Natural killer cell (primary cell): ENCODE data around the gene ZNF22. TPM values are rescaled to one million over a fixed set of nuclear protein-coding genes. Genes with fewer than 3 reads are reported as not detected.

ENCODE experiments used
- ATAC-seq, 3 donors: fragments of 150-1000 bp in 2 of 3; fragments of 200-7000 bp in 1 of 3; cut with Tn5 transposase; 1 replicate in 1 of 3; 2 replicates in 2 of 3; pipeline ENCODE4 v1.10.0; 2021; ENCODE audit warnings: mild to moderate bottlenecking in 2 of 3, moderate library complexity in 2 of 3
- DNase-seq, 2 donors: peaks; one replicate each; pipeline versions ENCODE4 v3.0.0 to v3.0.0-alpha.2; 2013 to 2021; ENCODE audit warnings: mixed read lengths in 1 of 2
- H3K27ac ChIP-seq: one replicate; pipeline ENCODE4 v1.5.1; 2013; ENCODE audit warnings: mild to moderate bottlenecking, low read length
- H3K27me3 ChIP-seq: one replicate; pipeline ENCODE4 v1.6.1; 2013; ENCODE audit warnings: low read length; ENCODE audit not compliant: control insufficient read depth, insufficient read depth
- H3K36me3 ChIP-seq: one replicate; pipeline ENCODE4 v1.6.1; 2013; ENCODE audit warnings: low read length; ENCODE audit not compliant: control insufficient read depth, insufficient read depth
- H3K4me1 ChIP-seq: one replicate; pipeline ENCODE4 v1.6.1; 2013; ENCODE audit warnings: low read length; ENCODE audit not compliant: control insufficient read depth, insufficient read depth
- H3K4me3 ChIP-seq: one replicate; pipeline ENCODE4 v1.5.1; 2013; ENCODE audit warnings: low read length
- H3K9me3 ChIP-seq: one replicate; pipeline ENCODE4 v1.6.1; 2013; ENCODE audit warnings: low read length; ENCODE audit not compliant: control insufficient read depth, insufficient read depth
- H3K27ac Mint-ChIP-seq, 2 donors: one replicate each; pipeline ENCODE4 v1.8.0; 2022; ENCODE audit warnings: mild to moderate bottlenecking in 2 of 2, mixed read lengths in 2 of 2, moderate library complexity in 1 of 2
- H3K27me3 Mint-ChIP-seq, 2 donors: one replicate each; pipeline ENCODE4 v1.8.0; 2022; ENCODE audit warnings: low read depth in 2 of 2, mixed read lengths in 2 of 2
- H3K36me3 Mint-ChIP-seq: one replicate; pipeline ENCODE4 v1.8.0; 2022; ENCODE audit warnings: mixed read lengths
- H3K4me1 Mint-ChIP-seq, 2 donors: one replicate each; pipeline ENCODE4 v1.8.0; 2022; ENCODE audit warnings: mixed read lengths in 2 of 2
- H3K4me3 Mint-ChIP-seq: one replicate; pipeline ENCODE4 v1.8.0; 2022; ENCODE audit warnings: mild to moderate bottlenecking, moderate library complexity, mixed read lengths
- H3K9me3 Mint-ChIP-seq, 2 donors: one replicate each; pipeline ENCODE4 v1.8.0; 2022; ENCODE audit warnings: mixed read lengths in 2 of 2
- CTCF ChIP-seq: fragments of 200-600 bp; IDR thresholded peaks from one replicate; pipeline ENCODE4 v1.8.0; 2022; ENCODE audit warnings: antibody characterized with exemption
- WGBS: methylation state at CpG from one replicate; pipeline ENCODE4 v1.1.7; 2013; ENCODE audit warnings: missing lambda C conversion rate; ENCODE audit not compliant: insufficient coverage; 5-methylcytosine and 5-hydroxymethylcytosine counted together
- intact Hi-C: fragments of 100-400 bp; cut with micrococcal nuclease; formaldehyde crosslinking; loops from one replicate; pipeline ENCODE4 v1.14.2; 2022
- total RNA-seq, 4 donors: library from RNA; stranded (reverse); fragments of 120-200 nt in 1 of 4; gene quantifications; one replicate each; pipeline versions ENCODE4 v1.2.3 to v1.2.4, GENCODE V29; 2013 to 2022

Gene ZNF22
- total RNA-seq, 3 donors from 2014 or later (not counting 1 experiment from before 2014, with no cell fraction given): 24.2 to 31.8 (median 25.0) TPM

- 8% methylated on average over 46 of the region's 46 CpGs for WGBS
- Mint-ChIP-seq H3K36me3 (no peaks in the 10 kb centered on the region), H3K27me3 (no peaks in the 10 kb centered on the region), H3K4me1 (peaks cover 25 to 40% of the 10 kb centered on the region in 2 donors), H3K27ac (peak overlapping the region in 1 of 2 donors; percentile 72), H3K4me3 (peak overlapping the region; percentile 63), H3K9me3 (no peaks in the 10 kb centered on the region)
- Histone ChIP-seq H3K27ac (no peak overlapping the region), H3K4me3 (peak overlapping the region; percentile 24), H3K27me3 (no peaks in the 10 kb centered on the region), H3K36me3 (no peaks in the 10 kb centered on the region), H3K9me3 (no peaks in the 10 kb centered on the region), H3K4me1 (peaks cover 48% of the 10 kb centered on the region)
- ATAC-seq (peak; percentile 91 to 98 (median 97)), DNase-seq (peak; percentile 72 to 81)
- peak; percentile 98 for TF ChIP-seq CTCF
- intact Hi-C loops: loop anchor here (1.0 to 2.0 kb wide), 2 partner anchors 16 to 43 kb away; partner anchors contain the start of gene RASSF4
Measured at GRCh38 chr10:44974628-44975430, 25.9 kb upstream of the ZNF22 start.

- peak overlapping the region; percentile 56 for H3K4me3 Mint-ChIP-seq
- H3K27me3 ChIP-seq: no peaks in the 10 kb centered on the region
- DNase-seq (no peak), ATAC-seq (no peak)
- no peaks in the 10 kb centered on the region for H3K36me3 ChIP-seq
- no peaks in the 10 kb centered on the region for H3K9me3 Mint-ChIP-seq
- H3K9me3 ChIP-seq: no peaks in the 10 kb centered on the region
- H3K27ac Mint-ChIP-seq: no peak overlapping the region
- peaks cover 24 to 35% of the 10 kb centered on the region in 2 donors for H3K4me1 Mint-ChIP-seq
- 57% methylated on average over 9 of the region's 10 CpGs for WGBS
- H3K27me3 Mint-ChIP-seq: no peaks in the 10 kb centered on the region
- no peak for TF ChIP-seq CTCF
- intact Hi-C loops: loop anchor here (1.0 to 2.0 kb wide), 2 partner anchors 17 to 43 kb away; partner anchors contain the start of gene RASSF4
- no peak overlapping the region for H3K27ac ChIP-seq
- no peak overlapping the region for H3K4me3 ChIP-seq
- peaks cover 40% of the 10 kb centered on the region for H3K4me1 ChIP-seq
- no peaks in the 10 kb centered on the region for H3K36me3 Mint-ChIP-seq
Measured at GRCh38 chr10:44975431-44976331, 25.0 kb upstream of the ZNF22 start.

- Histone ChIP-seq H3K9me3 (no peaks in the 10 kb centered on the region), H3K27me3 (no peaks in the 10 kb centered on the region), H3K36me3 (no peaks in the 10 kb centered on the region), H3K4me1 (peaks cover 33% of the 10 kb centered on the region), H3K27ac (no peak overlapping the region), H3K4me3 (no peak overlapping the region)
- no peak for TF ChIP-seq CTCF
- DNase-seq (no peak), ATAC-seq (no peak)
- peak overlapping the region; percentile 21 for H3K4me3 Mint-ChIP-seq
- H3K4me1 Mint-ChIP-seq: peaks cover 21 to 34% of the 10 kb centered on the region in 2 donors
- no peaks in the 10 kb centered on the region for H3K36me3 Mint-ChIP-seq
- WGBS: 93% methylated on average over 9 of the region's 9 CpGs
- H3K9me3 Mint-ChIP-seq: no peaks in the 10 kb centered on the region
- intact Hi-C loops: no loop called here
- H3K27ac Mint-ChIP-seq: no peak overlapping the region
- no peaks in the 10 kb centered on the region for H3K27me3 Mint-ChIP-seq
Measured at GRCh38 chr10:44976352-44977198, 24.1 kb upstream of the ZNF22 start.
